Measurements from ENCODE around the gene ARHGEF25. TPM values are rescaled to one million over a fixed set of nuclear protein-coding genes. Genes with fewer than 3 reads are reported as not detected.
"Not testable (repeated sequence)": the region's sequence is repeated elsewhere in the genome, so short reads cannot be mapped to it uniquely, and the experiment has no call there.

The ARHGEF25 gene
- polyA plus RNA-seq, 2 donors: 18.4 to 20.8 TPM

DNA sequence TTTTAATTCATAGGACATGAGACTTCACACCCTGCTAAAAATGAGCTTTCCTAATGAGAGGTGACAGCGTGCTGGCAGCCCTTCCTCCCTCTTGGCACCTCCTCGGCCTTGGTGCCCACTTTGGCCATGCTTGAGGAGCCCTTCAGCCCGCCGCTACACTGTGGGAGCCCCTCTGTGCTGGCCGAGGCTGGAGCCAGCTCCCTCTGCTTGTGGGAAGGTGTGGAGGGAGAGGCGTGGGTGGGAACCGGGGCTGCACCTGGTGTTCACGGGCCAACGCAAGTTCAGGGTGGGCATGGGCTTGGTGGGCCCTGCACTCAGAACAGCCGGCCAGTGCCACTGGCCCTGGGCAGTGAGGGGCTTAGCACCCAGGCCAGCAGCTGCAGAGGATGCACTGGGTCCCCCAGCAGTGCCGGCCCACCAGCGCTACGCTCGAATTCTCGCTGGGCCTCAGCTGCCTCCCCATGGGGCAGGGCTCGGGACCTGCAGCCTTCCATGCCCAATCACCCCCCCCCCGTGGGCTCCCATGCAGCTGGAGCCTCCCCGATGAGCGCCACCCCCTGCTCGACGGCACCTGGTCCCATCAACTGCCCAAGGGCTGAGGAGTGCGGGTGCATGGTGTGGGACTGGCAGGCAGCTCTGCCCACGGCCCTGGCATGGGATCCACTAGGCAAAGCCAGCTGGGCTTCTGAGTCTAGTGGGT, 44.5 kb downstream of the ARHGEF25 start:
- Histone ChIP-seq H3K36me3 (ENCODE audit: control insufficient read depth in 2 of 2, insufficient read depth in 2 of 2, low read length in 1 of 2) (no peaks in the 10 kb centered on the region), H3K9me3 (ENCODE audit: control insufficient read depth in 2 of 2, insufficient read depth in 1 of 2, low read depth in 1 of 2, low read length in 1 of 2) (no peaks in the 10 kb centered on the region), H3K27ac (ENCODE audit: low read depth in 2 of 2, low read length in 1 of 2) (no peak overlapping the region), H3K27me3 (ENCODE audit: control insufficient read depth in 1 of 2, insufficient read depth in 2 of 2, low read length in 2 of 2) (no peaks in the 10 kb centered on the region), H3K4me1 (ENCODE audit: control insufficient read depth in 2 of 2, insufficient read depth in 2 of 2, low read length in 1 of 2) (no peaks in the 10 kb centered on the region), H3K4me3 (ENCODE audit: low read depth in 1 of 2, low read length in 2 of 2) (no peak overlapping the region)
- WGBS, 2 donors: 82 to 84% methylated on average over 23 of the region's 23 CpGs

DNA sequence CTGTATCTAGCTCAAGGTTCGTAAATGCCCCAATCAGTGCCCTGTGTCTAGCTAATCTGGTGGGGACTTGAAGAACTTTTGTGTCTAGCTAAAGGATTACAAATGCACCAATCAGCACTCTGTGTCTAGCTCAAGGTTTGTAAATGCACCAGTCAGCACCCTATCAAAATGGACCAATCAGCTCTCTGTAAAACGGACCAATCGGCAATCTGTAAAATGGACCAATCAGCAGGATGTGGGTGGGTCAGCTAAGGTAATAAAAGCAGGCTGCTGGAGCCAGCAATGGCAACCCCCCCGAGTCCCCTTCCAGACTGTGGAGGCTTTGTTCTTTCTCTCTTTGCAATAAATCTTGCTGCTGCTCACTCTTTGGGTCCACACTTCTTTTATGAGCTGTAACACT, 45.2 kb downstream of the ARHGEF25 start:
- not testable (repeated sequence) for H3K27ac ChIP-seq (ENCODE audit: low read depth in 2 of 2, low read length in 1 of 2); H3K36me3 ChIP-seq (ENCODE audit: control insufficient read depth in 2 of 2, insufficient read depth in 2 of 2, low read length in 1 of 2); H3K9me3 ChIP-seq (ENCODE audit: control insufficient read depth in 2 of 2, insufficient read depth in 1 of 2, low read depth in 1 of 2, low read length in 1 of 2); H3K4me1 ChIP-seq (ENCODE audit: control insufficient read depth in 2 of 2, insufficient read depth in 2 of 2, low read length in 1 of 2); H3K27me3 ChIP-seq (ENCODE audit: control insufficient read depth in 1 of 2, insufficient read depth in 2 of 2, low read length in 2 of 2); H3K4me3 ChIP-seq (ENCODE audit: low read depth in 1 of 2, low read length in 2 of 2)
- WGBS, 2 donors: 84 to 85% methylated on average over 4 of the region's 4 CpGs

DNA sequence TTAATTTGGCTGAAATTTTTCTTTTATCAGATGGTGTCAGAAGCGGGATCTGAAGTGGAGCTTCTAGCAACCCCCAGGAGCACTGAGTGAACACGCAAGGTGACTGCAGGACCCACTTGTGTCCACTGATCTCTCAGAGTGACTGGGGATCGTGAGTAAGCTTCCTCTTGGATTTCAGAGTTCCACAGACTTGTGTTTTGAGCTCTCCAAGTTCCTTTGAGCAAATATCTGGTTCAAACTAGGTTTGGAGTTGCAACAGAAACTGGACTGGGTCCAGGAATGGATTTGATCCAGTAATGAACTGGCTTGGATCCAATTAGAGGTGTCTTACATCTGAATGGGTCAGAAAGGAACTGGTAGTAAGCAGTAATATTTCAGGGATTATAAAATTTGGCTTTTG, 46.5 kb downstream of the ARHGEF25 start:
- no peaks in the 10 kb centered on the region for H3K36me3 ChIP-seq (ENCODE audit: control insufficient read depth in 2 of 2, insufficient read depth in 2 of 2, low read length in 1 of 2)
- no peaks in the 10 kb centered on the region for H3K9me3 ChIP-seq (ENCODE audit: control insufficient read depth in 2 of 2, insufficient read depth in 1 of 2, low read depth in 1 of 2, low read length in 1 of 2)
- no peak overlapping the region for H3K27ac ChIP-seq (ENCODE audit: low read depth in 2 of 2, low read length in 1 of 2)
- no peaks in the 10 kb centered on the region for H3K4me1 ChIP-seq (ENCODE audit: control insufficient read depth in 2 of 2, insufficient read depth in 2 of 2, low read length in 1 of 2)
- H3K27me3 ChIP-seq (ENCODE audit: control insufficient read depth in 1 of 2, insufficient read depth in 2 of 2, low read length in 2 of 2): no peaks in the 10 kb centered on the region
- WGBS, 2 donors: 46 to 48% methylated on average over 3 of the region's 3 CpGs
- H3K4me3 ChIP-seq (ENCODE audit: low read depth in 1 of 2, low read length in 2 of 2): no peak overlapping the region

DNA sequence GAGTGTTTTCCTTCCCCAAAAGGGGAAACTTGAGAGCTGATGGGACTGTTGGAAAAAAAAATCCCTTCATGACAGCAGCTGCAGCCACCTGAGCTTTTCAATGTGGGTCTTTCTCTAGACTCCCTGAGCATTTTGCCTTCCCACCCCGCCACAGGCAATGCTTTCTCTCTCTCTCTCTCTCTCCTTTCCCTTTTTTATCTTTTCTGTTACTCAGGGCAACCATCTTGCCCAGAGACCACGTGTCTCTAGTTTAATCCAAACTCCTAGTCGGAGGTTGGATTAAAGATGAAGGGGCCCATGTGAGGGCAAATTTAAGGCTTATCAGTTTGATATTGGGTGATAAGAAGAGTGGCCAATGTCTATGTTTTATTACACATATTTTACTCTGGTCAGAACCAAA, 47.7 kb downstream of the ARHGEF25 start:
- H3K4me3 ChIP-seq (ENCODE audit: low read depth in 1 of 2, low read length in 2 of 2): no peak overlapping the region
- H3K27ac ChIP-seq (ENCODE audit: low read depth in 2 of 2, low read length in 1 of 2): no peak overlapping the region
- no peaks in the 10 kb centered on the region for H3K27me3 ChIP-seq (ENCODE audit: control insufficient read depth in 1 of 2, insufficient read depth in 2 of 2, low read length in 2 of 2)
- no peaks in the 10 kb centered on the region for H3K36me3 ChIP-seq (ENCODE audit: control insufficient read depth in 2 of 2, insufficient read depth in 2 of 2, low read length in 1 of 2)
- WGBS, 2 donors: 60 to 64% methylated on average over 3 of the region's 3 CpGs
- no peaks in the 10 kb centered on the region for H3K9me3 ChIP-seq (ENCODE audit: control insufficient read depth in 2 of 2, insufficient read depth in 1 of 2, low read depth in 1 of 2, low read length in 1 of 2)
- H3K4me1 ChIP-seq (ENCODE audit: control insufficient read depth in 2 of 2, insufficient read depth in 2 of 2, low read length in 1 of 2): no peaks in the 10 kb centered on the region

DNA sequence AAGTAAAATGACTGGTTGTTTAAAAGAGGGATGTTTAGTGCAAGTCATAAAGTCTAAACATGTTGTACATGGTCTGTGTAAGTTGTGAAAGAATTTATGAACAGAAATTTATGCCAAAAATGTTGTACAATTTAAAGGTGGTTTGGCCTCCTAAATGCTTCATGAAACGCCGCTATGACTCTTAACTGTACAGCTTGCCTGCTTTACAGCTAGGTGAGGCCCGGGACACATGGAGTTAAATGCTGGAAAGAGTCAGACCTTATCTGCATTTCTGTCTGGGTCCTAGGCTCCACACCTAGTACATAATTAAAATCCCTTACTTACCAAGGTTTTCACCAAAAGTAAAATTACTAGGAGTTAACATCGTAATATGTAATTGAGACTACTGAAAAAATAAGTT, 50.1 kb downstream of the ARHGEF25 start:
- Histone ChIP-seq H3K4me1 (ENCODE audit: control insufficient read depth in 2 of 2, insufficient read depth in 2 of 2, low read length in 1 of 2) (no peaks in the 10 kb centered on the region), H3K27me3 (ENCODE audit: control insufficient read depth in 1 of 2, insufficient read depth in 2 of 2, low read length in 2 of 2) (no peaks in the 10 kb centered on the region), H3K9me3 (ENCODE audit: control insufficient read depth in 2 of 2, insufficient read depth in 1 of 2, low read depth in 1 of 2, low read length in 1 of 2) (no peaks in the 10 kb centered on the region), H3K4me3 (ENCODE audit: low read depth in 1 of 2, low read length in 2 of 2) (no peak overlapping the region), H3K27ac (ENCODE audit: low read depth in 2 of 2, low read length in 1 of 2) (no peak overlapping the region), H3K36me3 (ENCODE audit: control insufficient read depth in 2 of 2, insufficient read depth in 2 of 2, low read length in 1 of 2) (no peaks in the 10 kb centered on the region)
- WGBS, 2 donors: 86 to 88% methylated on average over 4 of the region's 4 CpGs

DNA sequence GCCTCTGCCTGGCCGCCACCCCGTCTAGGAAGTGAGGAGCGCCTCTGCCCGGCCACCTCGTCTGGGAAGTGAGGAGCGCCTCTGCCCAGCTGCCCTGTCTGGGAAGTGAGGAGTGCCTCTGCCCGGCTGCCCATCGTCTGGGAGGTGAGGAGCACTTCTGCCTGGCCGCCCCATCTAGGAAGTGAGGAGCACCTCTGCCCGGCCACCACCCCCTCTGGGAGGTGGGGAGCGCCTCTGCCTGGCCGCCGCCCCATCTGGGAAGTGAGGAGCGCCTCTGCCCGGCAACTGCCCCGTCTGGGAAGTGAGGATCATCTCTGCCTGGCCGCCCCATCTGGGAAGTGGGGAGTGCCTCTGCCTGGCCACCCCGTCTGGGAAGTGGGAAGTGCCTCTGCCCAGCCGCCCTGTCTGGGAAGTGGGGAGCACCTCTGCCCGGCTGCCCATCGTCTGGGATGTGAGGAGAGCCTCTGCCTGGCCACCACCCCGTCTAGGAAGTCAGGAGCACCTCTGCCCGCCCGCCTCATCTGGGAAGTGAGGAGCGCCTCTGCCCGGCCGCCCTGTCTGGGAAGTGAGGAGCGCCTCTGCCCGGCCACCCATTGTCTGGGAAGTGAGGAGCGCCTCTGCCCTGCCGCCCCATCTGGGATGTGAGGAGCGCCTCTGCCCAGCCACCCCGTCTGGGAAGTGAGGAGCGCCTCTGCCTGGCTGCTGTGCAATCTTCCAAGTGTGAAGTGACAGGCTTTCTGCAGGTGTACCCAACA, 54.0 kb downstream of the ARHGEF25 start:
- H3K9me3 ChIP-seq (ENCODE audit: control insufficient read depth in 2 of 2, insufficient read depth in 1 of 2, low read depth in 1 of 2, low read length in 1 of 2); H3K27ac ChIP-seq (ENCODE audit: low read depth in 2 of 2, low read length in 1 of 2); H3K36me3 ChIP-seq (ENCODE audit: control insufficient read depth in 2 of 2, insufficient read depth in 2 of 2, low read length in 1 of 2); H3K4me3 ChIP-seq (ENCODE audit: low read depth in 1 of 2, low read length in 2 of 2); H3K27me3 ChIP-seq (ENCODE audit: control insufficient read depth in 1 of 2, insufficient read depth in 2 of 2, low read length in 2 of 2); H3K4me1 ChIP-seq (ENCODE audit: control insufficient read depth in 2 of 2, insufficient read depth in 2 of 2, low read length in 1 of 2): not testable (repeated sequence)
- 86 to 89% methylated on average over 34 of the region's 34 CpGs for WGBS, 2 donors

Other genes with a start within 250 kb of the ARHGEF25 start
- gene R3HDM2, start 180.4 kb upstream of the ARHGEF25 start, polyA plus RNA-seq: 10 to 100 TPM; 10.4 to 12.4 TPM
- under 1 TPM in 1 of 2 donors, not detected in 1; 0.01 TPM for gene INHBC, start 176.7 kb upstream of the ARHGEF25 start, polyA plus RNA-seq
- gene INHBE, start 156.1 kb upstream of the ARHGEF25 start, polyA plus RNA-seq: under 1 TPM in 1 of 2 donors, not detected in 1; 0.01 TPM
- under 1 TPM; 0.16 to 0.28 TPM for gene GLI1, start 151.7 kb upstream of the ARHGEF25 start, polyA plus RNA-seq
- 1 to 10 TPM; 4.3 to 9.2 TPM for gene ARHGAP9, start 131.6 kb upstream of the ARHGEF25 start, polyA plus RNA-seq
- gene MARS1, start 123.4 kb upstream of the ARHGEF25 start, polyA plus RNA-seq: 100 to 1,000 TPM in 1 of 2 donors, 10 to 100 TPM in 1; 74.4 to 106 TPM
- 10 to 100 TPM; 19.8 to 30.7 TPM for gene DDIT3, start 90.9 kb upstream of the ARHGEF25 start, polyA plus RNA-seq
- gene MBD6, start 88.6 kb upstream of the ARHGEF25 start, polyA plus RNA-seq: 10 to 100 TPM; 14.7 to 35.0 TPM
- gene DCTN2, start 64.2 kb upstream of the ARHGEF25 start, polyA plus RNA-seq: 100 to 1,000 TPM in 1 of 2 donors, 10 to 100 TPM in 1; 77.4 to 159 TPM
- gene KIF5A, start 61.4 kb upstream of the ARHGEF25 start, polyA plus RNA-seq: under 1 TPM; 0.12 to 0.24 TPM
- 10 to 100 TPM in 1 of 2 donors, 1 to 10 TPM in 1; 9.4 to 20.3 TPM for gene PIP4K2C, start 20.2 kb upstream of the ARHGEF25 start, polyA plus RNA-seq
- 10 to 100 TPM; 11.6 to 16.7 TPM for gene DTX3, start 6.6 kb upstream of the ARHGEF25 start, polyA plus RNA-seq
- gene B4GALNT1, start 21.8 kb downstream of the ARHGEF25 start, polyA plus RNA-seq: under 1 TPM; 0.10 to 0.18 TPM
- 100 to 1,000 TPM; 106 to 120 TPM for gene OS9, start 82.7 kb downstream of the ARHGEF25 start, polyA plus RNA-seq
- gene AGAP2, start 127.3 kb downstream of the ARHGEF25 start, polyA plus RNA-seq: under 1 TPM; 0.61 to 0.94 TPM
- gene TSPAN31, start 133.6 kb downstream of the ARHGEF25 start, polyA plus RNA-seq: 10 to 100 TPM; 16.3 to 19.8 TPM
- 10 to 100 TPM; 22.1 to 52.6 TPM for gene CDK4, start 140.9 kb downstream of the ARHGEF25 start, polyA plus RNA-seq
- 10 to 100 TPM in 1 of 2 donors, 1 to 10 TPM in 1; 8.0 to 10.9 TPM for gene MARCHF9, start 143.7 kb downstream of the ARHGEF25 start, polyA plus RNA-seq
- under 1 TPM; 0.64 to 0.96 TPM for gene CYP27B1, start 155.6 kb downstream of the ARHGEF25 start, polyA plus RNA-seq
- gene METTL1, start 160.7 kb downstream of the ARHGEF25 start, polyA plus RNA-seq: 10 to 100 TPM; 18.8 to 19.3 TPM
- 1 to 10 TPM; 1.1 to 2.4 TPM for gene EEF1AKMT3, start 161.2 kb downstream of the ARHGEF25 start, polyA plus RNA-seq
- 10 to 100 TPM; 20.5 to 30.4 TPM for gene TSFM, start 171.4 kb downstream of the ARHGEF25 start, polyA plus RNA-seq
- gene AVIL, start 207.3 kb downstream of the ARHGEF25 start, polyA plus RNA-seq: 1 to 10 TPM; 2.1 to 4.4 TPM
- 10 to 100 TPM; 22.4 to 34.7 TPM for gene CTDSP2, start 235.3 kb downstream of the ARHGEF25 start, polyA plus RNA-seq

All from esophagus (tissue), 2 donors.